Measurements from ENCODE around the gene COA3. TPM values are rescaled to one million over a fixed set of nuclear protein-coding genes. Genes with fewer than 3 reads are reported as not detected.

COA3 gene
- polyA plus RNA-seq, 4 donors: 142 to 179 (median 160) TPM

GRCh38 chr17:42819939-42820535 lies 21.5 kb upstream of the COA3 start:
- DNase-seq (ENCODE audit: low read depth in 4 of 4, low spot score in 2 of 4): no peak

- no peak for DNase-seq (ENCODE audit: low read depth in 4 of 4, low spot score in 2 of 4)
Measured at GRCh38 chr17:42818379-42818778, 19.9 kb upstream of the COA3 start.

DNA sequence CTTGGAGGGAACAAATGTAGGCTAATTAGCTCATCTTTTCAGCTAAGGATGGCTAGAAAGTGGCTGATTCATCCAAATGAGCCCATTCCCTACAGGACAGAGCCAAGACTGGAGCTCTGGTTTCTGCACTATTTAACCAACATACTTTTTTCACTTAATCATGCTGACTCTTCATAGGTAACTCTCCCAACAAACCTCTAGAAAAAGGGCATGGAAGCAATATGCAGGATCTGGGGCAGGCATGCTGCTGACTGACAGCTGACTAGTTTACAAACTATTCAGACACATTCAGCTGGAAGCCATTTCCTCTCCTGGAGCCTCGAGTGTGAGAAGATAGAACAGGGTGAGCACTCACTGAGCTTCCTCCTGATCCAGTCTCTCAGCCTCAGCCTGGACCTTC lies 19.4 kb upstream of the COA3 start:
- no peak for DNase-seq (ENCODE audit: low read depth in 4 of 4, low spot score in 2 of 4)

DNA sequence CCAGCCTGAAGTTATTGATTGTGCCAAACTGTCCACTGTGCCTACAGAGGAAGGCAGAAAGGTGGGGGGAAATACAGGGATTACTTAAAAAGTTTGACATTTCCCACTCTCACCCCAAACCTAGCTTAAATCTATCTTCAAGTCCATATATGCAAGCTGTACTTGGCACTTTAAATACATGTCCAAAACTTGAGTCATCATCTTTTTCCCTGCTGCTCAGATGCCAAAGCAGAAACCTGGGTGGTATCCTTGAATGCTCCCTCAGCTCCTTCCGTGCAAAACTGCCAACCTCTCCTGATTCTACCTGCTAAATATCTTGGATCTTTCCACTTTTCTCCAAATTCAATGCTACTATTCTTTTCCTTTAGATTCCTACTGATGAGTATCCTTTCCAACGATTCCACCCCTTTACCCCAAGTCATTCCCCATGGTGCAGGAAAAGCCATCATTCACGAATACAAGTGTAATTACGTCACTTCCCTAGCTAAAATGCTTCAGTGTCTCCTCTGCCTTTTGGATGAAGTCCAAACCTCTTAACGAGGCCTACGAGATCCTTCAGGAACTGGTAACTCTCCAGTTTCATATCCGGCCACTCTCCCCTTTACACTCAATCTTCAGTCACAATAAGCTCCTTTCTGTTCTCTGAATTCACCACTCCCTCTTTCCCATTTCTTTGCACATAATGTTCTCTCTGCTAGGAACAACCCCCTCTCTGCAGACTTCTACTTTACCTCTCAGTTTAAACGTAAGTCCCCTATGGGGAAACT lies 16.3 kb upstream of the COA3 start:
- DNase-seq (ENCODE audit: low read depth in 4 of 4, low spot score in 2 of 4): no peak

- DNase-seq (ENCODE audit: low read depth in 4 of 4, low spot score in 2 of 4): no peak
Measured at GRCh38 chr17:42809250-42809649, 10.7 kb upstream of the COA3 start.

DNA sequence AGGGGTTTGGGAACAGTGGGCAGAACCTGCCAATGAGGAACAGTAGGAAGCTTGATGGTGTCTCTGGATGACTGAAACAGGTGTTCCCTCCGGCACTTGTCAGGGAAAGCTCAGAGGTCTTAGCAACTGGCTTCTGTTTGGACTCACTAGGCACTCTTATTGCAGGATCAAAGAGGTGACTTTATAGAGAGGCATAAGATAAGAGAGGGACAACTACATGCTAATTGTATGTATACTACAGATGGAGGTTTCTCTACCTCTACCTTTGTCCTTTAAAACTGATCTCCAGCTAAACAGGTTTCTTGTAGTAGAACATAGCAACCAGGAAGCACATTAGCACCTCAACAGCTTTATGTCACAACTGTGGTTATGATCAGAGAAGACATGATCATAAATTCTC lies 7.7 kb upstream of the COA3 start:
- no peak for DNase-seq (ENCODE audit: low read depth in 4 of 4, low spot score in 2 of 4)

GRCh38 chr17:42804918-42805367 lies 6.4 kb upstream of the COA3 start:
- no peak for DNase-seq (ENCODE audit: low read depth in 4 of 4, low spot score in 2 of 4)

DNA sequence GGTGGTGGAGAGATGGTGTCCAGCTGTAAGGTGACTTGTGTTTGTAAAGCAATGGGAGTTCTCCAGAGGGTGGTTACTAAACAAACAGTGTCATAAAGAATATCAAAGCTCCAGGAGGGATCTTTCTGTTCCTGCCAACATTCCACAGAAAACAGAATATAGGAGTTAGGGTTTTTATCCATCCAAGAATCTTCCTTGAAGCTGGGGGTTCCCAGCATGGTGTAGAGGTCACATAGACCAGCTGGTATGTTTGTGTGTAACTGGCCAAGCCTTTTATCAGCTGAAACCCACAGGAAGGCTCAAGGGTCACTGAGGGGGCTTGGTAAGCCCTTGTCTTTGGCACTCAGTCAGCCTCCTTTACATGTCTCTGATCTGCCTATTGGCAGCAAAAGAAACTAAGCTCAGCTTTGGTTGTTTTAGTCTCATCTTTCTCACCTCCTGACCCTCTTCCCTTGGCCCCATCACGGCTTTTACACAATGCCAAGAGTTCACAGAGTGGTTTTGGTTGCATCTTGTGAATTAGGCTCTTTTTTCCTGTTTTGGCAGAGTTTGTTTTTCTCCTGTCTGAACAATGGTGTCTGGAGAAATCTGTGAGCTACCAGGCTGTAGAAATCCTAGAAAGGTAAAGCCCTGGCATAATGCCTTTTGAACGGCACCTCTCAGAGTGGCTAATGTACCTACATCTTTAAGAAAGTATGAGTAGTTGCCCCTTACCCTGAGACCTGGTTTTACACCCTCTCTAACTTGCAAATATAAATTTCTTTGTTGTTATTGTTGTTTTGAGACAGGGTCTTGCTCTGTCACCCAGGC lies 4.8 kb upstream of the COA3 start:
- no peak for DNase-seq (ENCODE audit: low read depth in 4 of 4, low spot score in 2 of 4)

DNA sequence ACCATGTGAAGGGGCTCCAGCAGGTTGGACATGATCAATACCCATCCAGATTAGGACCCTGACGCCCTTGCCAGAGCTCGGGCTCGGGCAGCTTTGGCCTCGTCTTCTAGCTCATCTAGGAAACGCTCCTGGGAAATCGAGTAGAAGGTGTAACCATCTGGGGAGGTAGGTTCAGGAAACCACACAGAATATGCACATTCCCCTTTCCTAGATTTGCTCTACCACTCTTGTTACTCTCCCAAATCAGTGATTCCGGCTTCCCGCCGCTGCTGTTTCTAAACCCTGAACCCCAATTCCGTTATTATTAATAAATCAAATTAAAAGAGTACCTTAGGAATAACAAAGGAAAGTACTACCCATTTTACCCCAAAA lies 507 bp downstream of the COA3 start:
- no peak for DNase-seq (ENCODE audit: low read depth in 4 of 4, low spot score in 2 of 4)

DNA sequence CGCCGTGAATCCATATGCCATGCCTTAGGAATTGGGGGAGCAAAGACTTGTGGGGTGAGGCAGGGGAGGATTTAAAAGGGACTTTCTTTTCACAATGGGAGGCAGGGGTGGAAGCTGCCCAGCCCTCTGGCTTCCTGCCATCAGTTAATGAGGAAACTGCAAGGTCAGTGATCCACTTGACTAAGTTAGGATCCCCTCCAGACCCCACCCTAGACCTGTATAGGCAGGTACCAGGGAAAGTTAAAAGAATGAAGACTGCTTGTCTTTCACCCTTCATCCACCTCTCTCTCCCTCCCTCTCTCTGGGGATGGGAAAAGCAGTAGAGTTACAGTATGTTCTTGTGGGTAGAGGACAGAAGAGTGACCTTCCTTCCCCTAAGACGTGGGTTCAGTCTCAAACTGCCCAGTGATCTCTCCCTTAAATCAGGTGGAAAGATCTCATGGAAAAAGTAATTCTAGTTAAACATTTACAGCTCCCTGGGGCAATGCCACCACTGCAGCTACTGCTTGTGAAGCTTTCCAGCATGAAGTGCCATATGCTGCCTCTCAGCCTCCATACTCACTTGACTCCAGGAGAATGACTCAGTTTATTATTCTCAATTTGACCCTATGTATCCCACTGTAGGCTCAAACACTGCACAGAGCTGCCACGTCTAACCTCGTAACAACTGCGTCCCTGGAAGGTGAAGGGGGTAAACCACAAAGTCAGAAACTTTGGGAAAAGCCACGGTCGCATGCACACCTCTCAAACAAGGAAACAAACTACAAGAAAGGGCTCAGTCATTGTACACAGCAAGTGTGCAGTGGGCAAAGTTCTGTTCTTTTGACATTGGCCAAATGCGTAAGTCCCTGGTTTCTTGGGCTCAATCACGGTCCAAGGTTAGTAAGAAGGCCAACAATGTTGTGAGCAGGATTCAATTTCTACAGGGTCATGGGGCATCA lies 1.2 kb downstream of the COA3 start:
- no peak for DNase-seq (ENCODE audit: low read depth in 4 of 4, low spot score in 2 of 4)

- no peak for DNase-seq (ENCODE audit: low read depth in 4 of 4, low spot score in 2 of 4)
Measured at GRCh38 chr17:42796066-42796758, 2.3 kb downstream of the COA3 start.

DNA sequence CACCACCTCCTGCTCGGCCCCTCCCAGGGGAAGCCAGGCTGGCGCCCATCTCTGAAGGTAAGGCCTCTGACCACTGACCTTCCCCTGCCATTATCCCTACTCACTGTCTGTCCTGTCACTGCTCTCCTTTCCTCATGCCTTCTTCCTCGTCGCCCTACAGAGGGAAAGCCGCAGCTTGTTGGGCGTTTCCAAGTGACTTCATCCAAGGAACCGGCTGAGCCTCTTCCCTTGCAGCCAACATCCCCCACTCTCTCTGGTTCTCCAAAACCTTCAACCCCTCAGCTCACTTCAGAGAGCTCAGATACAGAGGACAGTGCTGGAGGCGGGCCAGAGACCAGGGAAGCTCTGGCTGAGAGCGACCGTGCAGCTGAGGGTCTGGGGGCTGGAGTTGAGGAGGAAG lies 3.0 kb downstream of the COA3 start:
- no peak for DNase-seq (ENCODE audit: low read depth in 4 of 4, low spot score in 2 of 4)

DNA sequence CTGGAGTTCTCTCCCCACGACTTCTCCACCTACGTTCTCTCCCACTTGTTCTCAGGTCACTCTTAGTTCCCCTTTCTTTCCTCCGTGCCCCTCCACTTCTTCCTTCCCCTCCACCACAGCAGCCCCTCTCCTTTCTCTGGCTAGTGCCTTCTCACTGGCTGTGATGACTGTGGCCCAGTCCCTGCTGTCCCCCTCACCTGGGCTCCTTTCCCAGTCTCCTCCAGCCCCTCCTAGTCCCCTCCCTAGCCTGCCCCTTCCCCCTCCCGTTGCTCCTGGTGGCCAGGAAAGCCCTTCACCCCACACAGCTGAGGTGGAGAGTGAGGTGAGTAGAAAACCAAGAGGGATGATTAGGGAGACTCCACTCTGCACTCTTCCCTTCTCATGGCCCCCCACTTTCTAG lies 3.4 kb downstream of the COA3 start:
- no peak for DNase-seq (ENCODE audit: low read depth in 4 of 4, low spot score in 2 of 4)

GRCh38 chr17:42792545-42792944 lies 6.0 kb downstream of the COA3 start:
- DNase-seq (ENCODE audit: low read depth in 4 of 4, low spot score in 2 of 4): no peak

DNA sequence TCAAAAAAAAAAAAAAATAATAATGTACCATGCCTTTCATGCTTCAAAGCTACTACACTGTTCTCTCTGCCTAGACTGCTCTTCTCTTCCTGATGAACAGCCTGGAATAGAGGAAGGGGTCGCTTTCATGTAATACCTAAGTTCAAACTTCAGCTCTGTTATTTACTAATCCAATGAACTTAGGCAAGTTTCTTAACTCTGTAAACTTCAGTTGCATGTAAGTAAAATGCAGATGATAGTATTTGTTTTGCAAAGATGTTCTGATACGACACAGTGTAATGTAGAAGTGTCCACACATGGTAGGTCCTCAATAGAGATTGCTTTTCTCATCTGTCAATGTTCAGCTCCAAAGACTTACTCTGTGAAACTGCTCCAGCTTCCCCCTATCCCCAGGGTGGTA lies 6.6 kb downstream of the COA3 start:
- no peak for DNase-seq (ENCODE audit: low read depth in 4 of 4, low spot score in 2 of 4)

- no peak for DNase-seq (ENCODE audit: low read depth in 4 of 4, low spot score in 2 of 4)
Measured at GRCh38 chr17:42787266-42787665, 11.2 kb downstream of the COA3 start.

GRCh38 chr17:42784811-42785592 lies 13.5 kb downstream of the COA3 start:
- no peak for DNase-seq (ENCODE audit: low read depth in 4 of 4, low spot score in 2 of 4)

DNA sequence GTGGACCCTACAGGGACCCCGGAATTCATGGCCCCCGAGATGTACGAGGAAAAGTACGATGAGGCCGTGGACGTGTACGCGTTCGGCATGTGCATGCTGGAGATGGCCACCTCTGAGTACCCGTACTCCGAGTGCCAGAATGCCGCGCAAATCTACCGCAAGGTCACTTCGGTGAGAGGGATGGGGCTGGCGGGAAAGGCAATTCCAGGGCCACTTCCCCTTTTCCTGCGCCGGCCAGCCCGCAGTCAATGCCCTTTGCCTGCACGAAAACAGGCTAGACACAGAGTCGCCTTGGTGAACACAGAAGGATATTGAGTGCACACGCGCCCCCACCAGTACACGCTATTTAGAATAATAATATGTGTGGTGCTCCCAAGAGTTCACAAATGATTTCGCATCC lies 14.1 kb downstream of the COA3 start:
- no peak for DNase-seq (ENCODE audit: low read depth in 4 of 4, low spot score in 2 of 4)

- DNase-seq (ENCODE audit: low read depth in 4 of 4, low spot score in 2 of 4): no peak
Measured at GRCh38 chr17:42783791-42784138, 14.7 kb downstream of the COA3 start.

Data from left renal cortex interstitium (tissue), 4 donors.